GM21717 (cell line): ENCODE data around the gene QRICH1.

Experiments
- ATAC-seq: cut with Tn5 transposase; IDR thresholded peaks from one replicate; pipeline ENCODE4 v1.9.1; 2021; ENCODE audit warnings: mild to moderate bottlenecking, moderate library complexity; ENCODE audit not compliant: unreplicated experiment

The QRICH1 gene

DNA sequence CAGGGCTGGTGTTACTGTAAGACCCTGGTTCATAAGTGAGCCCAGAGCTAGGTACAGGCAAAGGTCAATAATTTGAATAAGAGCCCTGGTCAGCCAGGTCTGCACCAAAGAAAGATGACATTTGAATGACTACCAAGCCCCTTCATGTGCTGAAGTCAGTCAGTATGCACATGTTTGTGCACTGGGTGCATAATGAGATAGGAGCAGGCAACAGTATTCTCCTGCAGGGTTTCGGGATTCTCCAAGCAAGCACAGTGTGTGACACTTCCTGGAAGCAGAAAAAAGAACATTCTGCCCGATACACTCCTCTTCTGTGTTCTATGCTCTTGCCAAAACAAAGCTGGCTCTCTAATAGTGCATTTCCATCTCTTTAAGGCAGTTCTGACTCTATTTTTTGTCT, 59.2 kb downstream of the QRICH1 start:
- ATAC-seq, result no peak

DNA sequence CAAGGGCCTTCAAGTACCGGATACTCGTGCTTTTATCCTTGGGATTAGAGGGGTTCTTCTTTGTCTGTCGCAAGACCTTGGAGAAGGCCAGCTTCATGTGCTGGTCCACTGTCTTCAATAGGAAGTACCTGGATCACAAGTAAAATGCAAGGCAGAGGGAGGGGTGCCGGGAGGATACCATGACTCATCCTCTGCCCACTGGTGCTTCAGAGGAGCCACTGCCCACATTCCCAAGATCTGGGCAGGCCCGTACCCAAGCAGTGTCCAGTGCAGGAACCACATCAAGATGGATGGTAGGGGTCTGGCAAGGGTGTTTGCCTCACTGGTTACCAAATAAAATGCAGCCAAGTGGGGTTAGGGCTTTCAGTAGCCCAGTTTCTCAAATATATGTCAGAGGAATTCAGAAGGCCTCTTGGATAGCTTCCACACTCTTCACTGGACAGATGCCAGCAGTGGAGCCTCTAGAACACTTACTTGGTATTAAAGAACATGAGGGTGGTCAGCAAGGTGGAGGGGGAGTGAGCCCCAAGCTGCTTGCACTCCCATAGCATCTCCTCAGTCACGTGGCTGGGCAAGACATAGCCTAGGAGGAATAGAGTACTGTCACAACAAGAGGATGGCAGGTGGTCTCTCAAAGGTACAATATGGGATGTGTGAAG, 61.1 kb downstream of the QRICH1 start:
- ATAC-seq, result no peak

DNA sequence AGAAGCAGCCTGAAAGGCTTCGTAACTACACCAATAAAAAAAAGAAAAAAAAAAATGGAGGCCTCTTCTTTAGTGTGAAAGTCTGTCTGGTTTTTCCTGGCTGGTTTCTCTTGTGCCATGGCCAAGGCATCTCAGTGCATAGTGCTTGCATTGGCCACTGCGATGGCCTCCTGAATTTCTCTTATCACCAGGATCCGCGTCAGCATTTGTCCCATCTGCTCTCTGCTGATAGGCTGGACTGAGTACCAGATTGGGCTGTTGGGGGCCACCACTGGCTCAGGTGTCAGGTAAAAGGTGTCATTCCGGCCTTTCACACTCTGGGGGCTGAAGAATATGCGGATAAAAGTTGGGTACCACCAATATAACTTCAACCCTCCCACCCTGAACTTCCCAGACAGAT, 63.5 kb downstream of the QRICH1 start:
- no peak for ATAC-seq

DNA sequence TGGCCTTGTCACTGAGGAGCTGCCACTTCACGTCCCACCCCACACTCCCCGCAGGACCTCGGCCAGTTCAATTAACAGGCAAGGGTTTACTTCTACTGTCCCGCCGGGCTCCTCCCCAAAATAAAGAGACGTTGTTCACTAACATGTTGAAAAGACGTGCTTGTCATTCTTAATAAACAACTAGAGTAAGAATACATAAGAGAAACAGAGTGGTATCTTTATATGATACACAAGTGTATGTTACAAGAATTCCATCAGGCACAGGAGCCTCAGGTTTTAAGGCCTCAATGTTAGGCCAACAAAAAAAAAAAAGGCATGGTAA, 64.3 kb downstream of the QRICH1 start:
- ATAC-seq, result no peak

DNA sequence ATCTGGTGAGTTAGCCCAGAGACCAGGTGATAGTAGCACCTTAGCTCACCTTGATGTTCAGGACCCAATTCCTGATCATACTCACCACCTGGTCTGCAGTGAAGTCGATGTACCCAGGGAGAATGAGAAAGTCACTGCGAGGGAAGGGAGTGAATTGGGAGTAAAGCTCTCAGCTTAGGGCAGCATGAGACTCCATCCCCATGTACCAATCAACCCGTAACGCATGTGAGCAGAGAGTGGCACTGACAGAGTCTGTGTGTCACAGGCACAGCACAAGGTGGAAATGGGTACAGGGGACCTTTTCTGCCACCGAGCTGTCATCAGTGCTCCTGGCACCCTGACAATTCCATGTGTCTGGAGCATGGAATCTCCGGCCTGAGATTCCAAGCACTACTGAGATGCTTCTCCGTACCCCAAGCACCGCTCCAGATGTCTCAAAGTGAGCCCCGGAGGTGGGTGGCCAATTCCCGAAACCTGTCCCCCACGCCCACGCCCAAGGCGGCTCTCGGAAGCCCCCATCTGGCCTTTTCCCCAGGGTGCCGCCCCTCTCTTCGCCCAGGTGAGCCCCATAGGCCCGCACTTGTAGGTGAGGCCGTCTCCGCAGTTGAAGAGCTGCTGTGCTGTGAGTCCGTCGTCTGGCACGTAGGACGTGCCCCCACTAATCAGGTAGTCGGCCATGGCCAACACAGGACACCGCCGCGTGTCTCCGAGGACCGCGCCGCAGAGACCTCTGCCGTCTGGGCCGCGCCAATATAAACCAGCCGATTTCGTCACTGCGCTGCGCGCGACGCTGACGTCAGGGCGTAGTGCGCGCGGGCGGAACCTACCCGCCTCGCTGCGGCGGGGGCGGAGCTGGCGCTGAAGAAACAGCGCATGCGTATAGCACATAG, 65.0 kb downstream of the QRICH1 start, which contains the start of gene IMPDH2:
IMPDH2 (minus strand) TSS at position 726 of the 890 bp plus-strand sequence; CDS start at position 678, 48 bp downstream.
- ATAC-seq, result peak; percentile 77

DNA sequence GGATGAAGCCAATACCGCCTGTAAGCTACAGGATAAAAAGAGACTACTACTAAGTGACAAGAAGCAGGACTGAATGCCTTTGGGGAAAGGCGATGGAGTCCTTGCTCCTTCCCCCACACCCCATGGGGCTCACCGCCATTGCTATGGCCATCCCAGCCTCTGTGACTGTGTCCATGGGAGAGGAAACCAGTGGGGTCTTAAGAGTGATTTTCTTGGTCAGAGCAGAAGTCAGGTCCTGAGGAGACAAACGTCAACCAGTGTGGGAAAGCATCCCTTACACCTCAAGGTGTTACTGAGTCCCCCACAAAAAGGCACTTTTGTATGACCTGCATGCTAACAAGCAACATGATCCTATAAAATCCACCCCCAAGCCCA, 65.6 kb downstream of the QRICH1 start:
- ATAC-seq, result no peak

DNA sequence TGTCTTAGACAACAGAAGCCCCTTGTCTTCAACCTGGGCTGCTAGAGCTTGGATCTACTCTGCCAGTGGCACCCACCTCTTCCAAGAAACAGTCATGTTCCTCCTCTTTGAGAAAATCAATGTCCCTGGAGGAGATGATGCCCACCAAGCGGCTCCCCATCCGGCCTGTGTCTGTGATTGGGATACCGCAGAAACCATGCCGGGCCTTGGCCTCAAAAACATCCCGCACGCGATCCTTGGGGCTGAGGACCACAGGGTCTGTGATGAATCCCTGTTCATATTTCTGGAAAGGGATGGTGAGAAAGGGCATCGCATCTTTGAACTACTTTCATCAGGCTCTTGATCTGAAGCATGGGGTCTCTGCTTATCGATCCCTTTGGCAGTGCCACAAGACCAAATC, 66.2 kb downstream of the QRICH1 start:
- no peak for ATAC-seq

DNA sequence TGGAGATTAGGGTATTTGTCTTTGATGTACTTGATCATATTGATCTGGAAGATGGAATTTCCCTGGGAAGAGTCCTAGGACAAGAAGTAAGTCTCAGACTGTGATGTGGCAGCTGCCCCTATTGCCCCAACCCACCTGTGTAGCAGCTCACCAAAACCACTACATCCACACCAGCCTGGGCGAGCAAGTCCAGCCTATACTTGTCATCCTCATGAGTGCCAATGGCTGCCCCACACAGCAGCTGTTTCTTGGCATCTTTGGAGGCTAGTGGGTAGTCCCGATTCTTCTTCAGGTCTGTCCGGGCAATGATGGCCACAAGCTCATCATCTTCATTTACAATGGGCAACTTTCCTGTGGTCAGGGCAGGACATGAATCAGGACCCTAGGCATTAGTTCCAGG, 67.3 kb downstream of the QRICH1 start:
- no peak for ATAC-seq

DNA sequence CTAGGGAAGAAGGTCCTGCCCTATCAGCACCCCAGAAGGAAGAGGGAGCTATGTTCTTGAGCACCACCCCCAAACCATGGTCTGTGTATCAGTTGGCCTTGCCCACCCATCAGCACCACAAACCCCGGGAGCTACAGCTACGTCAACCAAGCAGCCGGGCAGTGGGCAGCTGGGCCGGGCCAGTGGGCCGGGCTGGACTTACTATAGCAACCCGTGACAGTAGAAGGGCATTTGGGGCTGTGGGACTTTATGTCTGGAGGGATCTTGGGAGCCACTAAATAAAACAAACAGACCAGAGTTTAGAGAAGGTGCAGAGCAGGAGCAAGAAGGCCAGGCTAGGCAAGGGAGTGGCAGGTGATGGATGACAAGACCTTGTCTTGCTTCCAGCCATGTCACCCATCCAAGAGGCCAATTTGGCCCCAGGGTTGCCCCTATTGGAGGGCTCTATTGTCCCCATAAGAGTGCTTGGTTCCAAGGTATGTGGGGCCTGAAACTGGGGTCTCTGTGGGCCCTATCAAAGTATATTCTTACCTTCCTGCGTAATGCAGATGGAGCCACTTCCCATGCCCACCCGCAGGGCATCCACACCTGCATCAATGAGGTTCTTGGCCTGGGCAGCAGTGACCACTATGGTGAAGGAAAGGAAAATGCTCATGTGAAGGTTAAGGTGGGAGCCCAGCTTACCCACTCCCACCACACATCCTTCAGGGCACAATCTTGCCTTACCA, 67.9 kb downstream of the QRICH1 start:
- no peak for ATAC-seq

DNA sequence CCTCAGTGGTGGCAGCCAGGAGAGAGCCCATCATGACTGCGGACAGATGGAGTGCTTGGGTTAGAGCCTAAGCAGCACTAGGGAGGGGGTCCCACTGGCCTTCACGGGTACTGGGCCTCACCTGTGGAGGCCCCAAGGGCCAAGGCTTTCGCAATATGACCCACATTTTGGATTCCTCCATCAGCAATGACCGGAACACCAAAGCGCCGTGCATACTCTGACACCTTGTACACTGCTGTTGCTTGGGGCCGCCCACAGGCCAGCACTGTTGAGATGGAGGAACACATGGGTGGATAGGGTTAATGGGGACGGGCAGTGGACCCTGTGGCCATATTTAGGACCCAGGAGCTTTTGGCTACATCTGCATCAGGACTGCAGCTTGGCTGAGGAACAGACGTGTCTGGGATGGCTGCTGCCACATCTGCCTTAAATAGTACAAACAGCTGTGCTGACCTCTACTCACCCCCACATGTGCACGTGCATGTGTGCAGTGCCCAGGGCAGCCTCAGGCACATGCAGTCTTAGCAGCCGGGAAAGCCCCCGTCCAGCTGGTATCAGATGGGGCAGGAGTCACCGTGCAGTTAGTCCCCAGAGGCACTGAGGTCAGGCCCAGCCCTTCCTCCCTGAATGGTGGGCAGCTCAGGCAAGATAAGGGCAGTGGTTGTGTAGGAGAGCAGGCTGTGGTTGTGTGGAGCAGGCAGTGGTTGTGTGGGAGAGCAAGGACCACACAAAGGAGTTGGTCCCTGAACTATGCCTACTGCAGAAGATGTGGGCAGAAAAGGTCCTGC, 68.7 kb downstream of the QRICH1 start:
- ATAC-seq, result no peak

DNA sequence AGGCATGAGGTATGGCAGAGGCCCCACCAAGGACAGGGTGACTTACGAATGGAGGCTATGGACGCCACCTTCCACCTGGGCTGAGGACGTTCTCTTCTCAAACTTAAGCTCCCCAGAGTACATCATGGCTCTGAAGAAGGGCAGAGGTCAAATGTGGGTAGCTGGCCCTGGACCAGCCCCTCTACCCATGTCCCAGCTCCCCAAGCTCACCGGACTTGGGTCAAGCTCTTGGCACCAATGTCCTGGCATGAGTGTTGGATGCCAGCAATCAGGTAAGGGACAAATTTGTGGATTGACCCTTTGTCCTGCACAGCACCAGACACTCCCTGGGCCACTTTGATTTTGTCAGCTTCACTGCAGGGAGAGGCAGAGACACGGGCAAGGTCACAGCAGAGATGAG, 69.4 kb downstream of the QRICH1 start:
- no peak for ATAC-seq

DNA sequence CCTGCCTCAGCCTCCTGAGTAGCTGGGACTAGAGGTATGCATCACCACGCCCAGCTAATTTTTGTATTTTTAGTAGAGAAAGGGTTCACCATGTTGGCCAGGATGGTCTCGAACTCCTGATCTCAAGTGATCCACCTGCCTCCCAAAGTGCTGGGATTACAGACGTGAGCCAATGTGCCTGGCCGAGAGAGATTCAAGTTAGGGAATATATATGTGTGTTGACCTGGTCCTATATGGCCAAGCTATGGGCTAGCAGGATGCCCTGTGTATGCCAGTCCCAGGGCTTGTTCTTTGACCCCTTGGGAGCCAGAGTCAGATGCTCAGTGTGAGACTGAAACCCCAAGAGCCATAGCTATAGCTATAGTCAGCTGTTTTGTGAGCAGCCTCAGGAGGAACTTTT, 70.1 kb downstream of the QRICH1 start:
- ATAC-seq, result no peak

DNA sequence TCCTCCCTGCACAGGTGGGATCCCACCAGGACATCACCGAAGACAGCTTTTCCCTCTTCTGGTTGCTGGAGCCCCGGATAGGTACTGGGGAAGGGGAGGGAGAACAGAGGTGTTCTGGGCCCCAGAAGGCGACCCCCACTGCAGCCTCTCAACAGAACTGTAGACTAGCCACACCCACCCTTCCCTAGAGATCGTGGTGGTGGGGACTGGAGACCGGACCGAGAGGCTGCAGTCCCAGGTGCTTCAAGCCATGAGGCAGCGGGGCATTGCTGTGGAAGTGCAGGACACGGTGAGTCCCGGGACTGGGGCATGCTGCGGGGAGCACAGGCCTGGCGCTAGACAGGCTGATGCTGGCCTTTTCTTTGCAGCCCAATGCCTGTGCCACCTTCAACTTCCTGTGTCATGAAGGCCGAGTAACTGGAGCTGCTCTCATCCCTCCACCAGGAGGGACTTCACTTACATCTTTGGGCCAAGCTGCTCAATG, 71.1 kb downstream of the QRICH1 start:
- ATAC-seq, result no peak

DNA sequence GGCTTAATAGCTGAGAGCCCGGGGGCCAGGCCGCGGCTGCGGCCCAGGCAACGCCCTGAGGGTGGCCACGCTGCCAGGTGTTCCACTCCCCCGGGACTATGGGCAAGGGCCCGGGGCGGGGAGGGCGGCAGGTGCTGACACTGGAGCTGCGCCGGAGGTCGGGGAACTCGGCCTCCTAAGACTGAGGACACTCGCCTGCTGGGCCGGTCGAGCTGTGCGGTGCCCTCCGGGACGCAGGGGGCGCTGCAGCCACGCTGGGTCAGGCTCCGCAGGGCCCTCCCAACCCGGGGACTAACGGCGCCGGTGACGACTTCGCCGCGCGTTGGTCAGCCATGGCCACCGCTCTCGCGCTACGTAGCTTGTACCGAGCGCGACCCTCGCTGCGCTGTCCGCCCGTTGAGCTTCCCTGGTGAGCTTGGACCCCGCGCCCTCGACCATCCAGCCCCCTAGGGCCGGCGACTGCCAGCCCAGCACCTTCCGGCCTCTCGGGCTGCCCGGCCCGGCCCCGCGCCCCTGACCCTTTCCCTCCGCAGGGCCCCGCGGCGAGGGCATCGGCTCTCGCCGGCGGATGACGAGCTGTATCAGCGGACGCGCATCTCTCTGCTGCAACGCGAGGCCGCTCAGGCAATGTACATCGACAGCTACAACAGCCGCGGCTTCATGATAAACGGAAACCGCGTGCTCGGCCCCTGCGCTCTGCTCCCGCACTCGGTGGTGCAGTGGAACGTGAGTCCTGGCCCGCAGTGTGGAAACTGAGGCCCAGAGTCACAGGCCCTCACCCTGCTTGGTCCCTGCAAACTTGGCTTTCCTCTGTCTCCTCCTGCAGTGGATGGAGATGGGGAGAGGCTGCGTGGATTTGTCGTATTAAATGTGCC, 71.8 kb downstream of the QRICH1 start, which contains the start of gene NDUFAF3:
NDUFAF3 (plus strand) TSS at position 309 of the 875 bp plus-strand sequence; CDS start at position 333, 24 bp downstream.
- peak; percentile 49 for ATAC-seq

DNA sequence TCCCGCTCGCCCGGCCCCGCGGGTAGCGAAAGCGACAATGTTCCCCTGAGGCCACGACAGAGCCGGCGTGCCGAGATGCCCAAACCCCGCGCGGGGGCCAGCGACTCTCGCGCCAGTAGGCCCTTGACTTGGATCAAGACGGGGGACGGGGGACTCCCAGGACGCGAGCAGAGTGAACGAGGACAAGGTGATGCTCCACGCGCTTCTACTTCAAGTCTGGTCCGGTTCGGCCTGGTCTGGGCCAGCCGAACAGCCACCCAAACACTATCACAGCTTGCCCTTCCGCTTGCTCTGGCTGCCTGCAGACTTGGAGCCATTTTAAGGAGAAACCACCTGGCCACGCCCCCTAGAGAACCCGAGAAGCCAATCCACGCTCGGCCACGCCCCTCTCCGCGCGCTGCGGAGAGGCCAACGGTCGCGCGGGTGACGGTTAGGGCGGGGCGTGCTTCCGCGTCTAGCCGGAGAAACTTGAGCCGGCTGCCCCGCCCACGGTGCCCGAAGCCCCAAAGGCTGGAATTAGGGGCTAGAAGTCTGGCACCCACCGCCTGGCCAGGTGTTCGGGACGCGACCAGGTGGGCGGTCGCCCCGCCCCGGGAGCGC, 72.6 kb downstream of the QRICH1 start:
- peak; percentile 45 for ATAC-seq

DNA sequence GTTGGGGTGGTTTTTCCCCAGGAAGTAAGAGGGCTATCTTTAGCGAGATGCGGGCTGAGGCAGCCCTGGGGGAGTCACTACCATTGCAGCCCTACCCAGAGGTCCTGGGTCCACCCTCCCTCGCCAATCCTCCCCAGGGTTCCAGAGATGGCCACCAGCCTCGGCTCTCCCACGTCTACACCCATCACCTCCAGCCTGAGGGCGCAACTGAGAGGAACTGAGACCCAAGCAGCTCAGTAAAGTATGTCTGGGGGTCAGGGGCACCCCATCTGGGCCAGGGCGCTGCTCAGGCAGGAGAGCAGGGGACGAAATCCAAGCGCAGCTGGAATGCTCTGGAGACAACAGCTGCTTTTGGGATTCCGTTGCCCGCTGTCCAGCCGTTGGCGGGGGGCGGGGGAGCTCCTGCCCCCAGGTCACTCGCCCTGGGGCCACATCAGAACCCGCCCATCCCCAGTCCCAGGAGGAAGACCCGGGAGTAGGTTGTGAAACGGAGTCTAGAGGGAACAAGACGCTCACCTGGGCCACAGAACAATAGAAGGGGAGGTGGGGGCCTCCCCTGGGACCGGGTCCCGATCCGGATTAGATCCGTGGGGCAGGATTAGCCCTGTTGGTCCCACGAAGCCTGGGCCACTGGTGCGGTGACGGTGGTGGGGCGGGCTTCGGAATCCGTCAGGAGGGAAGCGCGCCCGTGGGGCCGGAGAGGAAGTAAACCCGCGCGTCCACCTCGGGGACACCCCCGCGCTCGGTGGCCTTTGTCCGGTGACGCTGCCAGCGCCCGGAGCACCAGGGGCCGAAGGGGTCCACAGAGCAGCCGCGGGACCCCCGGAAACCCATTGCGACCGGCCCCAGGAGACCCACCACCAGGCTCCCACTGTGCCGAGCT, 73.3 kb downstream of the QRICH1 start:
- ATAC-seq, result peak; percentile 5

DNA sequence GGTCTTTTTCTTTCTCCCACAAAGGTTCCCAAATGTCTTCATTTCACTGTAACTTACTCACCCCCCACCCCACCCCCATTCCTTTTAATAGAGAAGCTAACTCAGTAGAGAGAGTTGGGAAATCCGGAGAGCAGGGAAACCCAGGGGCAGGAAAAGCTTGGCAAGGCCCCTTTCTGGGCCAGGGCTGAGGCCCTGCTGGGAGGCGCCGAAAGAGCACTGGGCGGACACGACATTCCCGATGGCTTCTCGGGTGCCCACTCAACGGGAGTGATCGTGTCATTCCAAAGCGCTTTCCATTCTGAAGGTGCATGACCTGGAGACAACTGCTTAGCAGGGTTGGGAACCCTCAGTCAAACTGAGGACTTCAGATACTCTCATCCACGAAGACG, 73.9 kb downstream of the QRICH1 start:
- no peak for ATAC-seq

DNA sequence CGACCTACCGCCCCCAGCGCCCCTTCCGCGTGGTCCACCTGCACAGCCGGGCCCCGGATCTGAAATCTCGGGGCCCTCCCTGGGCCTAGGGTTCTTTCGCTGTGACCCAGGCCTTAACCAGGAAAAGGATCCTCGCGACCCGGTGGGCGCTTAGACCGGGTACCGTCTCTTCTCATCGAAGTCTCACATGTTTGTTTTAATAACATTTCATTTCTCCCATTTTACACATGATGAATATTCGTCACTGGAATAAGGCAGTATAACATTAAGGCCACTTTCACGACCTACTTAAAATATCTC, 75.2 kb downstream of the QRICH1 start:
- ATAC-seq, result no peak
